GM12801 (cell line): Measurements from ENCODE around the gene SSH2.

Experiments used
- TF ChIP-seq, protein P1 (sequence below): IDR thresholded peaks from one replicate; pipeline ENCODE4 v1.5.1; 2011; ENCODE audit warnings: control low read depth; ENCODE audit not compliant: insufficient read length; ENCODE audit errors: extremely low read depth

SSH2 gene

DNA sequence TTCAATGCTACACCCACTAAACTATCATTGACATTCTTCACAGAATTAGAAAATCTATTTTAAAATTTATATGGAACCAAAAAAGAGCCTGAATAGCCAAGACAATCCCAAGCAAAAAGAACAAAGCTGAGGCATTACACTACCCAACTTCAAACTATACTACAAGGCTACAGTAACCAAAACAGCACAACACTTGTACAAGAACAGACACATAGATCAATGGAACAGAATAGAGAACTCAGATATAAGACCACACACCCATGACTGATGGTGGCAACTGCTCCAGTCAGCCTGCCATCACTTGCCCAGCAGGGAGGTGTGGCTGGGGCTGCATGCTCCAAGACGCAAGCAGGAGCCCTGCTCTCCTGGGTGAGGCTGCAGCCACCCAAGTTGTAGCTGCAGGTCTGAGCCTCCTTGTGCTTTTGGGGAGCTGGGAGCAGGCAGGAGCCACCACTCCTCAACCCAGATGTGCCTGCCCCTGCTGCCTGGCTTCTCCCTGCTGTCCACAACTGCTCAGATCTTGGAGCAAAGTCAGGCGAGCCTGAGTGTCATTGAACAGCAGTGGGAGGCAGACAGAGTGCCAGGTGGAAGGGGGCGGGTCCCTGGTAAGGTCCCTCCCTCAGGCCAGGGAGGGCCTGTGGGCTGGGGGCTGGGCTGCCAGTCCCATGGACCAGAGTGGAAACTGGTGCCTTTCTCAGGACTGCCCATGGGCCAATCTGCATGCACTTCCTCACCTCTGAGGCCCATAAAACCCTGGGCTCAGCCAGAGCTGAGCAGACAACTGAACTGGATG lies 24.7 kb downstream of the SSH2 start:
- TF ChIP-seq, protein P1, sequence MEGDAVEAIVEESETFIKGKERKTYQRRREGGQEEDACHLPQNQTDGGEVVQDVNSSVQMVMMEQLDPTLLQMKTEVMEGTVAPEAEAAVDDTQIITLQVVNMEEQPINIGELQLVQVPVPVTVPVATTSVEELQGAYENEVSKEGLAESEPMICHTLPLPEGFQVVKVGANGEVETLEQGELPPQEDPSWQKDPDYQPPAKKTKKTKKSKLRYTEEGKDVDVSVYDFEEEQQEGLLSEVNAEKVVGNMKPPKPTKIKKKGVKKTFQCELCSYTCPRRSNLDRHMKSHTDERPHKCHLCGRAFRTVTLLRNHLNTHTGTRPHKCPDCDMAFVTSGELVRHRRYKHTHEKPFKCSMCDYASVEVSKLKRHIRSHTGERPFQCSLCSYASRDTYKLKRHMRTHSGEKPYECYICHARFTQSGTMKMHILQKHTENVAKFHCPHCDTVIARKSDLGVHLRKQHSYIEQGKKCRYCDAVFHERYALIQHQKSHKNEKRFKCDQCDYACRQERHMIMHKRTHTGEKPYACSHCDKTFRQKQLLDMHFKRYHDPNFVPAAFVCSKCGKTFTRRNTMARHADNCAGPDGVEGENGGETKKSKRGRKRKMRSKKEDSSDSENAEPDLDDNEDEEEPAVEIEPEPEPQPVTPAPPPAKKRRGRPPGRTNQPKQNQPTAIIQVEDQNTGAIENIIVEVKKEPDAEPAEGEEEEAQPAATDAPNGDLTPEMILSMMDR, result no peak

DNA sequence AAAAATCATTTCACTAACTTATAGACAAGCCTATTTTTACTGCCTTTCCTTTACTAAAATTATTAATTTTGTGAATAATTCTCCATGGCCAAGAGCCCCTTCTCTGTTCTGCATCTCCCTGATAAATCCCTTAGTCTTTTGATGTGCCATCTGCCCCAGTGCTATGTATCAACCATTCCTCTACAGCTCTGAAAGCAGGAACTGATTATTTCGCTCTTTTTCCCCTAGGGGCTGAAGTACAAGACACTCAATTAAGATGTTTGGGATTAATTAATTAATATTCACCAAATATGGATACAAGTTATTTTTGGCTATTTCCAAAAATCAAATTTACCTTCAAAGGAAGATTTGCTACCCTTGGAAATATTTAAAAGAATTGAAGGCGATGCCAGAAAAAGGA lies 26.6 kb downstream of the SSH2 start:
- TF ChIP-seq, protein P1, result no peak

DNA sequence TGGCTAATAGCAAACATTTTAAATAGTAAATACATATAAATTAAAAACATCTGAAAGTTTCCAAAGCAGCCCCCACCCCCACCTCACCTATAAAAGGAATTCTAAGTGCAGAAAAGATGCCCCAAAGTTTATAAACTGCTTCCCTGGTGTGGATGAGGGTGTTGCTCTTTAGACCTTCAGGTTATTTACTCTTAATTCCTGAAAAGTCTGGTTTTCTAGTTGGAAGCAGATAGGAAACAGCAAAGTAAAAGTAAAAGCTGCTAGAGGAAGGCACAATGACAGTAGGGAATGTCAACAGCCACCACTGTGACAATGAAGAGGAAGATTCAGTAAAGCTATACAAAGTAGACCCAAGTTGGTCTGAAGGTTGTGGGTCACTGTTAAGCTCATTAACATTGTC lies 37.8 kb downstream of the SSH2 start:
- TF ChIP-seq, protein P1, result no peak

DNA sequence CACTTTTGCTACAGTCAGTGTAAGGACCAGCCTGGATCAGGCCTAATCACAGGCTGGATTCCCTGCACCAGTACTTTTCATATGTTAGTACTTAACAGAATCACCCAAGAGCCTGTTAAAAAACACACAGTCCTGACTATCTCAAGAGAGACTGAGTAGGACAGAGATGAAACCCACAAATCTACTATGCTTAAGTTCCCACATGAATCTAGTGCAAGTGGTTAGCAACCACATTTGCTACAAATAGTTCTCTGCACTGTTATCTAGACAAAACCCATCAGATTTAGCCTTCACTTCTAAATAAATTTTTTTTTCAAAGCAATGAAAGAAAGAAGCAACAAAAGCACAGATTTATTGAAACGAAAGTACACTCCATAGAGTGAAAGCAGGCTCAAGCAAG lies 38.9 kb downstream of the SSH2 start:
- TF ChIP-seq, protein P1, result no peak

DNA sequence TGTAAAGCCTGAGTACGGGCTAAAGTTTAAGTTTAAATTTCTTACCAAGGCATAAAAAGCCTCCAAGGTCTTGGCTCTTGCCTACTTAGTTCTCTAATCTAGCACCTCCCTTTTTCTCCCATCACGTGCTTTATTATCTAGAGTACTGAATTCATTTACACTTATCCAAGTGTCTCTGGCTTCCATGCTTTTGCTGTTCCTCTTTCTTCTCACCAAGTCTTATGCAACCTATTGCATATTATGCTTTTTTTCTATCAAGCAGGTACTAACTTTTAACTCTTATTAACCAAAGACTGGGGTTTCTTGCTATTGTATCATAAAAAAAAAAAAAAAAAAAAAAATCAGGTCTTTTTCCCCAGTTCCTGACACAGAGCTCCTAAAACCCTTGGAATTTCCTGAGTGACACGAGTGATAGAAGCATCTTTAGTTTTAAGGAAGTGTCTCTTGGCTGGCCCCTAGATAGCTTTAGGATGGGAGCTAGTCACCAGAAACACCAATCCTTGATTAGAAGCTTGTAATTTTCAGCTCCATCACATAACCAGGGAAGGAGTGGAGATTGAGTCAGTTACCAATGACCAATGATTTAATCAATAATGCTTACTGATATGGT lies 44.9 kb downstream of the SSH2 start:
- TF ChIP-seq, protein P1, result no peak

DNA sequence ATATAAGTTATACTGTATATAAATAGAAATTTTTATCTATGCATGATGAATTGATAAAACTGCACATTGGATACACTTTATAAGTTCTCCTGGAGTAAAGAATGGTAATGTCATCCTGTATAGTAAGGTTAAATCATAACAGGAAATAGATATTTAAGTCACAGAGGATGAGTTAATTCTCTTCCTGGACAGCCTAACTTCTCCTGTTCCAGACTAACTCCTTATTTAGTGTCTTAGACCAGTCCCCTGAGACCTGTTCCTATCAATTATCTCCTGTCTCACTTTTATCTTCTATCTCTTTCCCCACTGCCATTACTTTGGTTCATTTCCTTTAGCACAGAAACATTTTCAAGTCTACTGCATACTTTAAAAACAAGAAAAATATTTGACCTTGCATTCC lies 46.5 kb downstream of the SSH2 start:
- TF ChIP-seq, protein P1, result no peak

DNA sequence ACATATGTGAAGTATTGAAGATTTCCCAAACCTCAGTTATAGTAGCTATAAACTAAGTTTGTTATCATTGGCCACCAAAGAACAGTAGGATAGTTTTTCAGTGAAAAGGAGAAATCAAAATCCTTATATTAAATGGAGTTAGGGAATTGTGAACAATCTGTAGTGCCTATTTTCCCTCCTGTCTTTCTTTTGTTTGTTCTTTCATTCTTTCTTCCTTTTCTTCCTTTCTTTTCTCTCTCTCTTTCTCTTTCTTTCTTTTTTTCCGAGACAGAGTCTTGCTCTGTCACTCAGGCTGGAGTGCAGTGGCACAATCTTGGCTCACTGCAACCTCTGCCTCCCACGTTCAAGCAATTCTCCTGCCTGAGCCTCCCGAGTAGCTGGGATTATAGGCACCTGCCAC lies 48.8 kb downstream of the SSH2 start:
- TF ChIP-seq, protein P1, result no peak
